GM18867 (cell line): ENCODE measurements around the gene C6orf89.

Experiments
- ATAC-seq: cut with Tn5 transposase; IDR thresholded peaks from one replicate; pipeline ENCODE4 v1.9.1; 2021; ENCODE audit warnings: mild to moderate bottlenecking, moderate library complexity; ENCODE audit not compliant: unreplicated experiment

C6orf89 gene

DNA sequence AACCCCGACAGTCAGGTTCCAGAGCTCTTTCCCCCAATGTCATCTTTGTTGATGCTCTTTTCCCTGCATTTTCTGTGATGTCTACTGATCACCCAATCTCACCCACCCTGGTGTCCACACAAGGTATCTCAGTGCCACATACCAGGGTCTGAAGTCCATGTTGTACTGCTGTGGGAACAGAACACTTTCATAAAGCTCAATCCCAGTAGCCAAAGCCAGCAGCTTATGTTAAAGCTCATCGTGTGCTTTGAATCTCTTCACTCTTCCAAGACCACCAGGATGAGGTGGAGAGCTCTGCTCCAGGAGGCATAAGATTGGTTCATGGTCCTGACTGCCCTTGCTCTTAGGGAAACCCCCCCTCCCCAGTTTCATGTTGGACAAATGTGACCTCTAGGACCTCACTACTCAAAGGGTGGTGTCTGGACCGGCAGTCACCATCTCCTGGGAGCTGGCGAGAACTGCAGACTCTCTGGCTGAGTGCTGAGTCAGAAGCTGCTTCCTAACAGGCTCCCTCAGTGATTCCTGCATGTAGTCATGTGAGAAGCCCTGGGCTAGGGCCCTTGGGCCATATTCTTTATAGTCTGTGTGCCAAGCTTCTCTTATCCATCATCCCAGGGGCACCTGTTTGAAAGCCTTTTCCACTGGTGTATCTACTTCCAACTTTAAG is 33.1 kb upstream of the C6orf89 start:
- ATAC-seq, result no peak

GRCh38 chr6:36853325-36853724 is 32.4 kb upstream of the C6orf89 start:
- ATAC-seq, result no peak

GRCh38 chr6:36855750-36856149 is 30.0 kb upstream of the C6orf89 start:
- no peak for ATAC-seq

DNA sequence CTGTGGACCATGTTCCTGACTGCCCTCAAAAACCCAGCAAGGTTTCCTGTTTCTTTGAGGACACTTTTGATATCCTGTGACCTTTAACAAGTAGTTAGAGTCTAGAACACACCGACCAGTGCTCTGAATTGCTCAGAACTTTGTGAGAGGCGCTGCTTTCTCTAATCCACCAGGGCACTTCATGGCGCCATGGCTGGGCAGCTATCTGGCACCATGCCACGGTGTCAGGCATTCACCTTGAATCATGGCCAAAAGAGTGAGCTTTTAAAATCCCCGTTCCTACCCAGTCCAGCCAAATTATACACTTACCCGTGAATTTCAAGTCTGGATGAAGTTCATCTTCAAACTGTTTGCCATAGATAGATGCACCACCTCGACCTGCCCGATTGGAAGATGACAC is 29.5 kb upstream of the C6orf89 start:
- no peak for ATAC-seq

DNA sequence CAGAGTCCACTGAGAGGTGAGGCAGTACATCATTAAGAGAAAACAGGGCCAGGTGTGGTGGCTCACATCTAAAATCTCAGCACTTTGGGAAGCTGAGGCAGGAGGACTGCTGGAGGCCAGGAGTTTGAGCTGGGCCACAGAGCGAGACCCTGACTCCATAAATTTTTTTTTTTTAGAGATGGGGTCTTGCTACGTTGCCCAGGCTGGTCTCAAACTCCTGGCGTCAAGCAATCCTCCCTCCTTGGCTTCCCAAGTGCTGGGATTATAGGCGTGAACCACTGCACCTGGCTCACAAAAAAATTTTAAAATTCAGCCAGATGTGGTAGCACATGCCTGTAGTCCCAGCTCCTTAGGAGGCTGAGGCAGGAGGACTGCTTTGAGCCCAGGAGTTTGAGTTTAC is 28.4 kb upstream of the C6orf89 start:
- no peak for ATAC-seq

DNA sequence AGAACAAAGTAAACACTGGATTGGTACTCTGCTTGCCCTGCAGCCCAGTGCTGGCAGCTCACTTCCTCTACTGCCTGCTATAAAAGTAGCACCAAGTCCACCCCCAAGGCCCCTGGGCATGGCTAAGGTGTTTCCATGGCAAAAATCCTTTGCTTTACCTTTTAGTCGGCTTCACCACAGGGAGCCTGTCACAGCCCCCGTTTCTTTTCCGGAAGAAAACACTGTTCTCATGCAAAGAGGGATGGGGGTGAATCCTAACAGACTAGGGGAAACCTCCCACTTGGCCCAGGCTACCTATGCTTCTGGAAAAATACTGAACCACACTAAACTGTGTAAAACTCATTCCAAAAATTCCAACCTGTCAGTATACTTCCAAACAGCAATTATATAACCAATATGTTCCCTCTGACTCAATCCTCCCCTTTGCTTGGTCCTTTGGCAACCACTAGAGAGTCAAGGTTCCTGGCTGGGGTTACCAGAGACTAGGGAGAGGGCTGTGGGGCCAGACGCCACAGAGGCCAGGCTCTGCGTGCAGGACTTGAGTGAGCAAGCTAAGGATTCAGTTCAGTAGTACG is 27.3 kb upstream of the C6orf89 start:
- ATAC-seq, result no peak

GRCh38 chr6:36860126-36860525 is 25.6 kb upstream of the C6orf89 start:
- no peak for ATAC-seq

- no peak for ATAC-seq
These were observed 23.4 kb upstream of the C6orf89 start for GRCh38 chr6:36862164-36862847.

- no peak for ATAC-seq
These were observed 22.8 kb upstream of the C6orf89 start for GRCh38 chr6:36862848-36863382.

GRCh38 chr6:36863670-36864540 is 21.8 kb upstream of the C6orf89 start:
- no peak for ATAC-seq

- no peak for ATAC-seq
These were observed 19.9 kb upstream of the C6orf89 start for GRCh38 chr6:36865835-36866234.

GRCh38 chr6:36867471-36868224 is 18.1 kb upstream of the C6orf89 start:
- no peak for ATAC-seq

DNA sequence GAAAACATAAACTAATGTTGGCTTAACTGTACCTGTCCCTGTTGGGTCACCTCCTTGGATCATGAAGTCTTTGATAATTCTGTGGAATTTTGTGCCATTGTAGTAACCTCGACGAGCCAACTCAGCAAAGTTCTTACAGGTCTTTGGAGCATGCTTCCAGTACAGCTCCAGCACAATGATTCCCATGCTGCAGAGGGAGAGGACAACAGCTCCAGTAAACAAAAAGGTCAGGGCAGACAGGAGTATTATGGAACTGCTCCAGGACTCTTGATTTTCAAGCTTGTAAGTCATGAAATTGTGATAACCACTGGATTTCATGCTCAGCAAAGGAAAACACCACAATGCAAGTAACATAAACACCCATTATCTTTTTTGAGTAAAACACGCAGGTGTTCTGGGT is 14.1 kb upstream of the C6orf89 start:
- no peak for ATAC-seq

DNA sequence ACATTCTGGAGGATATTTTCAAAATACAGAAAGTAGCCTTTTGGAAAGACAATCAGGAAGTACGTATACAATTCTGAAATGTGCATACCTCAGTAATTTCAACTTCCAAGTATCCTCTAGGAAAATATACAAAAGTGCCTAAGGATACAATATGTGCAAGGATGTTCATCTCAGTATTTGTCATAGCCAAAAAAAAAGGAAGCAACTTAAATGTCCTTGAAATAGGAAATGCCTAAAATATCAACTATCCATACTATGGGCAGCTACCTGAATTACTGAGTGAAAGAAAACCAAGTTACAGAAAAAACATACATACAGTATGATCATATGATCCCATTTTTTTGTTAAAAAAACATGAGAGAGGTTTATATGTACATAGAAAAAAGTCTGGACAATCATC is 12.6 kb upstream of the C6orf89 start:
- no peak for ATAC-seq

GRCh38 chr6:36873612-36874442 is 11.9 kb upstream of the C6orf89 start:
- ATAC-seq, result peak; percentile 2

- peak; percentile 71 for ATAC-seq
These were observed 11.1 kb upstream of the C6orf89 start, which contains the start of gene PPIL1 for GRCh38 chr6:36874443-36875249. Gene PPIL1 (minus strand): TSS chr6:36874803. CDS start chr6:36874772, 31 bp downstream.

- no peak for ATAC-seq
These were observed 10.5 kb upstream of the C6orf89 start for GRCh38 chr6:36875250-36875633.

DNA sequence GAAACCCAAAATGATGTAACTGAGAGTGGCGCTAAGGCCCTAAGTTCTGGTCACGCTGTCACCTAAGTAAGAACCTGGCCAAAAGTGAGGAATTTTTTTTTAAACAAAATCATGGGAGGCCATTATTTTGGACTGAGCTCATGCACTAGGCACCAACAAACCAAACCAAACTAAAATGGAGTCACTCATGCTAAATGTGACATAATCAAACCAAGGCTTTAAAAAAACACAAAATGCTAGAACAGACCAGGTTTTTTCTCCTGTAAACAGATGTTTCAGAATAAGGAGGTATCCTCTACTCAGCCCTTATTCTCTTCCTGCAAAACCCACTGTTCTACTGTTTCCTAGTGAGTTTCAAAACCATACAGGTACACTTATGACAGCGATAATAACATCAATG is 1.1 kb upstream of the C6orf89 start:
- ATAC-seq, result no peak
